PC-3 (cell line): ENCODE measurements around the gene COPZ1.

ENCODE experiments used
- CTCF ChIP-seq: fragments of 300-600 bp; sonication (generic); conservative IDR thresholded peaks from 2 replicates; pipeline ENCODE4 v1.5.1; 2017; ENCODE audit warnings: antibody characterized with exemption, low read depth, mild to moderate bottlenecking, low read length
- EZH2 ChIP-seq: fragments of 300-600 bp; sonication (generic); IDR thresholded peaks from one replicate; pipeline ENCODE4 v1.6.1; 2017; ENCODE audit warnings: antibody characterized with exemption, mild to moderate bottlenecking, low read length; ENCODE audit not compliant: unreplicated experiment

DNA sequence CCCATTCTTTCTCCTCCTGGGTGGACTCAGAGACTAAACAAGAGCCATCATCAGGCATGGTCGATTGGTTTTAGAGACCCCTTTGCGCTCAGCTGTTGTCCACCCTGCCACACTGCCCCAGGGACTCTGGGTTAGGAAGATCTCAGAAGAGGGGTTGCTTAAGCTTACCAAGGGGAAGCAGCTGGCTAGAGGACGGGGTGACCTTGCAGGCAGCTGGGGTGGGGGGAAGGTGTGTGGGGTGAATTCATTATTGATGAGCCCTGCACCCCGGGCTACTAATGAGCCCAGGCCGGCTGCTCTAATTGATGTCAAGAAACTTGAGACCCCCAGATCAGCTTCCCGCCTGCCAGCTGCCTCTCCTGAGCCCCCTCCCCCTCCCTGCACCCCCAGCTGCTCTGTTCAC is 68.3 kb downstream of the COPZ1 start:
- TF ChIP-seq EZH2 (no peak), CTCF (no peak)
